Right kidney (tissue), 9 donors: Measurements from ENCODE around the gene PPP4R3A.
A peak's percentile ranks its signal among the peaks of the same experiment; 100 is the strongest.
"Not testable (repeated sequence)": the region's sequence is repeated elsewhere in the genome, so short reads cannot be mapped to it uniquely, and the experiment has no call there.

ENCODE experiments used
- DNase-seq: peaks from one replicate; pipeline ENCODE4 v3.0.0-alpha.2; 2016
- long read RNA-seq, 8 donors: transcript quantifications; one replicate each; lab custom pipeline, GENCODE V29; 2026

PPP4R3A gene
- long read RNA-seq, donor 1, full-length matches to known transcripts, result 11 of 11 reads
- long read RNA-seq, donor 1, partial matches to known transcripts, result 0 of 11 reads
- long read RNA-seq, donor 1, other reads (novel, unspliced or antisense), result 0 of 11 reads
- long read RNA-seq, donor 2, full-length matches to known transcripts, result 7 of 7 reads
- long read RNA-seq, donor 2, partial matches to known transcripts, result 0 of 7 reads
- long read RNA-seq, donor 2, other reads (novel, unspliced or antisense), result 0 of 7 reads
- long read RNA-seq, donor 3, full-length matches to known transcripts, result 4 of 4 reads
- long read RNA-seq, donor 3, partial matches to known transcripts, result 0 of 4 reads
- long read RNA-seq, donor 3, other reads (novel, unspliced or antisense), result 0 of 4 reads
- long read RNA-seq, donor 4, full-length matches to known transcripts, result 6 of 6 reads
- long read RNA-seq, donor 4, partial matches to known transcripts, result 0 of 6 reads
- long read RNA-seq, donor 4, other reads (novel, unspliced or antisense), result 0 of 6 reads
- long read RNA-seq, donor 5, full-length matches to known transcripts, result 6 of 6 reads
- long read RNA-seq, donor 5, partial matches to known transcripts, result 0 of 6 reads
- long read RNA-seq, donor 5, other reads (novel, unspliced or antisense), result 0 of 6 reads
- long read RNA-seq, donor 6, full-length matches to known transcripts, result 2 of 2 reads
- long read RNA-seq, donor 6, partial matches to known transcripts, result 0 of 2 reads
- long read RNA-seq, donor 6, other reads (novel, unspliced or antisense), result 0 of 2 reads
- long read RNA-seq, donor 7, result 0 reads
- long read RNA-seq, donor 8, full-length matches to known transcripts, result 7 of 7 reads
- long read RNA-seq, donor 8, partial matches to known transcripts, result 0 of 7 reads
- long read RNA-seq, donor 8, other reads (novel, unspliced or antisense), result 0 of 7 reads

GRCh38 chr14:91510171-91511042 lies at the start of gene PPP4R3A:
Gene PPP4R3A (minus strand): TSS chr14:91510310. CDS start chr14:91509647, 663 bp downstream.
- DNase-seq, result peak; percentile 100

- DNase-seq, result no peak
Observed at GRCh38 chr14:91555531-91555930, 45.4 kb upstream of the PPP4R3A start.

DNA sequence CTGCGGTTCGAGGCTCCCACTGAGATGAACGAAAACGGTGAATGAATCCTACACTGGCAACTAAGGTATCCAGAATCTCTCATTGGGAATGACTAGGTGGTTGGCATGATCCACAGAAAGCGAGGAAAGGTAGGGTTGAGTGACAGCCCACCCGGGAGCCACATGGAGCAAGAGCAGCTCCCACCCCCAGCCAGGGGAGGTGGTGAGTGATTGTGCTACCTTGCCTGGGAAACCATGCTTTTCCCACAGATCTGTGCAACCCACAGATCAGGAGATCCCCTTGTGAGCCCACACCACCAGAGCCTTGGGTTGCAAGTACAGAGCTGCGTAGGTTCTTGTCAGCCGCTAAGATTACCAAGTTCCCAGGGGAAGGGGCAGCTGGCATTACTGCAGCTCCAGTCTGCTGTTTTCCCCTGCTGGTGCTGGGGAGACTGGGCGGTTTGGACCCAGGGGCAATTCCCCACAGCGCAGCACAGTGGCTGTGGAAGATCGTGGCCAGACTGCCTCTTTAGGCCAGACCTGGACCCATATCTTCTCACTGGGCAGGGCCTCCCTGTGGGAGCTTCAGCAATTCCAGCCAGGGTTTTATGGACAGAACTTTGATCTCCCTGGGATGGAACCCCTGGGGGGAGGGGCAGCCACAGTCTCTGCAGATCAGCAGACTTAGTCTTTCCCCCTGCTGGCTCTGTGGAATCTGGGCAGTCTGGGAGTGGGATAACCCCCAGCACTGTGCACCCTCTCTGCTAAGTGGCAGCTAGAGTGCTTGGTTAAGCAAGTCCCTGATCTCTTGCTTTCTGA lies 44.6 kb upstream of the PPP4R3A start:
- DNase-seq, result no peak

DNA sequence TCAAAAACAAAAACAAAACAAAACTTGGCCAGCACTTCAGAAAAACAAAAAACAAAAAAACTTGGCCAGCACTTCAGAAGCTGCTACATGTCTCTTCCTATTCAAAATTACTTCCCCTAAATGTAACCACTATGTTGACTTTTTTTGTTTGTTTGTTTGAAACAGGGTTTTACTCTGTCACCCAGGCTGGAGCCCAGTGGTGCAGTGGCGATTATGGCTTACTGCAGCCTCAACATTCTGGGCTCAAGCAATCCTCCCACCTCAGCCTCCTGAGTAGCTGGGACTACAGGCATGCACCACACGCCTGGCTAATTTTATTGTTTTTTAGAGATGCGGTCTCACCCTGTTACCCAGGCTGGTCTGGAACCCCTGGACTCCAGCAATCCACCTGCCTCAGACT lies 38.0 kb upstream of the PPP4R3A start:
- no peak for DNase-seq

- no peak for DNase-seq
Observed at GRCh38 chr14:91545946-91546716, 36.0 kb upstream of the PPP4R3A start.

GRCh38 chr14:91545204-91545603 lies 35.1 kb upstream of the PPP4R3A start:
- DNase-seq, result no peak

GRCh38 chr14:91536327-91536726 lies 26.2 kb upstream of the PPP4R3A start:
- no peak for DNase-seq

- DNase-seq, result not testable (repeated sequence)
Observed at GRCh38 chr14:91534059-91534458, 23.9 kb upstream of the PPP4R3A start.

DNA sequence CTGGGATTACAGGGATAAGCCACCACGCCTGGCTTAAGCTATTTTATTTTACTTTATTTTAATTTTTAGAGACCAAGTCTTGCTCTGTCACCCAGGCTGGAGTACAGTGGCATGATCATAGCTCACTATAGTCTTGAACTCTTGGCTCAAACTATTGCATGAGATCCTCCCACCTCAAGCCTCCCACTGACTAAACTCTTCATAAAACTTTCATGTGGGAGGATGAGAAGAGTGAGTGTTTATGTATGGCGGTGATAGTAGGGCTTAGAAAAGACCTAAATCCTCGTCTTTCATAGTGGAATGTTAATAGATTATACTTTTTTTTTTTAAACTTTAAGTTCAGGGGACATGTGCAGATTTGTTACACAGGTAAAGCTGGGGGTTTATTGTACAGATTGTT lies 23.5 kb upstream of the PPP4R3A start:
- no peak for DNase-seq

- no peak for DNase-seq
Observed at GRCh38 chr14:91523972-91524371, 13.9 kb upstream of the PPP4R3A start.

DNA sequence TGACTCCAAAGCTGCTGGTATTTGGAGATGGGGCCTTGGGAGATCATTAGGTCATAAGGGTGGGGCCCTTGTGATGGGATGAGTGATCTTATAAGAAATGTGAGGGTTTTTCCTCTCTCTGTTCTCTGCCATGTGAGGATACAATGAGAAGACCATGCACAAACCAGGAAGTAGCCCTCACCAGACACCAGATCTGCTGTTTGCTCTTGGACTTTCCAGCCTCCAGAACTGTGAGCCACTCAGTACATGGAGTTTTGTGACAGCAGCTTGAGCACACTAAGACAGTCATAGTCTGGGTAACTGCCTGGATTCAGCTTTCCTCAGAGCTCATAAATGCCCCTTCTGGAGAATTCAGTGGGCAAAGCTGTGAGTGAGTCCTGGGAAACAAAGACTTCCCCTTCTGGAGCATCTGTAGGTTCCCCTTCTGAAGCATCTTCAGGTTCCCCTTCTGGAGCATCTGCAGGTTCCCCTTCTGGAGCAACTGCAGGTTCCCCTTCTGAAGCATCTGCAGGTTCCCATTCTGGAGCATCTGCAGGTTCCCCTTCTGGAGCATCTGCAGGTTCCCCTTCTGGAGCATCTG lies 11.0 kb upstream of the PPP4R3A start:
- DNase-seq, result no peak

DNA sequence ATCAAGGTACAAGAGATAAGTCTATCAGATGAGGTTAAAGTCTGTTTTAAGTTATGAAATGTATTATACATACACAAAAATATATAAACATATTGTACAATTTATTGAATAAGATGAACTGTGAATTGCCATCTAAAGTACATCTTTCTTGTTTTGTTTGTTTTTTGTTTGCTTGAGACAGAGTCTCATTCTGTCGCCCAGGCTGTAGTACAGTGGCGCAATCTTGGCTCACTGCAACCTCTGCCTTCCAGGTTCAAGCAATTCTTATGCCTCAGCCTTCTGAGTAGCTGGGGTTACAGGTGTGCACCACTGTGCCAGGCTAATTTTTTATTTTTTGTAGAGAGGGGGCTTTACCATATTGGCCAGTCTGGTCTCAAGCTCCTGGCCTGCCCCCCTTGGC lies 10.0 kb upstream of the PPP4R3A start:
- no peak for DNase-seq

GRCh38 chr14:91519239-91520036 lies 9.3 kb upstream of the PPP4R3A start:
- DNase-seq, result no peak

DNA sequence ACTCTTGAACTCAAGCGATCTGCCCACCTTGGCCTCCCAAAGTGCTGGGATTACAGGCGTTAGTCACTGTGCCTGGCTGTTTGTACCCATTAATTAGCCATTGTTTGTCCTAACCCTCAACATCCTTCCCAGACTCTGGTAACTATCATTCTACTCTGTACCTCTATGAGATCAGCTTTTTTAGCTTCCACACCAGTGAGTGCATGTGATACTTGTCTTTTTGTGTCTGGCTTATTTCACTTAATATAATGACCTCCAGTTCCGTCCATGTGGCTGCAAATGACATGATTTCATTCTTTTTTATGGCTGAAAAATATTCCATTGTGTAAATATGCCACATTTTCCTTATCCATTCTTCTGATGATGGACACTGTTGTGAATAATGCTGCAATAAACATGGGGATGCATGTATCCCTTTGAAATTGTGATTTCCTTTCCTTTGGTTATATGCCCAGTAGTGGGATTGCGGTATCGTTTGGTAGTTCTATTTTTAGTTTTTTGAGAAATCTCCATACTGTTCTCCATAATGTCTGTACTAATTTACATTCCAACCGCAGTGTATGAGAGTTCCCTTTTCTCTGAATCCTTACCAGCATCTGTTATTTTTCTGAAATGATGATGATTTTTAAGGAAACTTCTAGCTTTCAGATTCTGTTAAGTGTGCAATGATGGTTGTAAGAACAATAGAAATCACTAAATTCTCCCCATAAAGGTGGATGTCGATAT lies 6.7 kb upstream of the PPP4R3A start:
- no peak for DNase-seq

DNA sequence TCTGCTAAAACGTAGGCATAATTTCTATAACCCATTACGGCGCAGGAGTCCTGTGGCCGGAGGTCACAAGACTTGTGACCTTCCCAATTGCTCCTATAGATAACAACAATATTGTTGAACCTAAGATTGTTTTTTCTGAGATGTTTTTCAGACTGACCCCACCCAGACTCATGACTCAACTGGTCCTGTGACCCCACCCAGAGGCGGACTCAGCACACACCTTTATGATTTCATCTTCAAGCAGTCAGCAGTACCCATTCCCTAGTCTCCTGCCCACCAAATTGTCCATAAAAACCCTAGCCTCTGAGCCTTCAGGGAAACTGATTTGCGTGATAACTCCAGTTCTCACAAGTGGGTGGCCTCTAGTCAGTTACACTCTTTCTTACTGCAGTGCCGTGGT lies 5.9 kb upstream of the PPP4R3A start:
- DNase-seq, result no peak

GRCh38 chr14:91511043-91511383 lies 903 bp upstream of the PPP4R3A start:
- DNase-seq, result no peak

DNA sequence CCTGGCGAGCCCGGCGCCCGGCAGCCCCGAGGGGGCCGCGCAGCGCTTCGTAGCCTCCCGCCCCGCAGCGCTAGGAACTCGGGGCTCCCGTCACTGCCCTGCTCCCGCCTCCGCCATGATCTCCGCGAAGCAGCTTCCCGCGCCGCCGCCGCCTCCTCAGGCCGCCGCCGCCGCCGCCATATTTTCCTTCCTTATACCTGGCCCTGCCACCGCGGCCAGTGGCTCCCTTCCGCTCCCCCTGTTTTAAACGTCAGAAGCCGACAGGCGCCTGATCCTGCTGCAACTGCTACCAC lies 286 bp downstream of the PPP4R3A start:
- DNase-seq, result peak; percentile 99

- peak; percentile 76 for DNase-seq
Observed at GRCh38 chr14:91509083-91509877, 830 bp downstream of the PPP4R3A start.
